PC-3 (cell line): ENCODE data around the gene FUT8. TPM values are rescaled to one million over a fixed set of nuclear protein-coding genes. Genes with fewer than 3 reads are reported as not detected.
"Not testable (repeated sequence)": the region's sequence is repeated elsewhere in the genome, so short reads cannot be mapped to it uniquely, and the experiment has no call there.

ENCODE experiments used
- ATAC-seq: fragments of 200-7000 bp; cut with Tn5 transposase; 2 replicates; pipeline ENCODE4 v1.9.1; 2020; ENCODE audit warnings: mild to moderate bottlenecking, moderate library complexity
- BruUV-seq: library from RNA; stranded (reverse); fragments of 400-500 nt; replicated peaks from 2 replicates; lab custom pipeline; 2021; lab: Mats Ljungman, UMichigan
- CTCF ChIA-PET: fragments of 300-600 bp; sonication (Branson Sonifier 250); formaldehyde crosslinking; loops from one replicate; lab custom pipeline; 2022; ENCODE audit warnings: antibody characterized with exemption; lab: Charles Lee
- POLR2A ChIA-PET: fragments of 300-600 bp; sonication (Branson Sonifier 250); formaldehyde crosslinking; loops from one replicate; lab custom pipeline; 2022; ENCODE audit warnings: antibody characterized with exemption; ENCODE audit not compliant: unreplicated experiment; lab: Charles Lee
- DNase-seq: peaks from one replicate; pipeline ENCODE4 v3.0.0-alpha.2; 2015
- H2AFZ ChIP-seq: fragments of 300-600 bp; sonication (generic); 2 replicates; pipeline ENCODE4 v1.6.0; 2016; ENCODE audit warnings: antibody characterized with exemption, low read length
- H3F3A ChIP-seq: fragments of 300-600 bp; sonication (generic); one replicate; pipeline ENCODE4 v1.6.0; 2017; ENCODE audit warnings: antibody characterized with exemption, low read length, control low read depth, mild to moderate bottlenecking; ENCODE audit not compliant: unreplicated experiment
- H3K27ac ChIP-seq: fragments of 300-600 bp; sonication (generic); 2 replicates; pipeline ENCODE4 v1.5.1; 2016; ENCODE audit warnings: mild to moderate bottlenecking, low read length
- H3K27me3 ChIP-seq: fragments of 300-600 bp; sonication (generic); 2 replicates; pipeline ENCODE4 v1.6.1; 2016; ENCODE audit warnings: low read length, mixed read lengths
- H3K36me3 ChIP-seq: fragments of 300-600 bp; sonication (generic); 2 replicates; pipeline ENCODE4 v1.6.1; 2016; ENCODE audit warnings: low read depth, mixed run types, low read length, mixed read lengths
- H3K4me1 ChIP-seq: fragments of 300-600 bp; sonication (generic); 2 replicates; pipeline ENCODE4 v1.5.1; 2016; ENCODE audit warnings: low read length; ENCODE audit not compliant: insufficient read depth
- H3K4me2 ChIP-seq: fragments of 300-600 bp; sonication (generic); 2 replicates; pipeline ENCODE4 v1.6.0; 2016; ENCODE audit warnings: low read length
- H3K4me3 ChIP-seq: fragments of 300-600 bp; sonication (generic); 2 replicates; pipeline ENCODE4 v1.5.1; 2016; ENCODE audit warnings: mild to moderate bottlenecking, low read length, mixed read lengths
- H3K79me2 ChIP-seq: fragments of 300-600 bp; sonication (generic); 2 replicates; pipeline ENCODE4 v1.6.1; 2017; ENCODE audit warnings: low read length, mixed read lengths
- H3K9ac ChIP-seq: fragments of 300-600 bp; sonication (generic); 2 replicates; pipeline ENCODE4 v1.6.0; 2016; ENCODE audit warnings: mild to moderate bottlenecking, low read length
- H3K9me2 ChIP-seq: fragments of 300-600 bp; sonication (generic); replicated peaks from 2 replicates; pipeline ENCODE4 v1.6.1; 2016; ENCODE audit warnings: mixed run types, low read length, mixed read lengths
- H3K9me3 ChIP-seq: fragments of 300-600 bp; sonication (generic); 2 replicates; pipeline ENCODE4 v1.6.1; 2016; ENCODE audit warnings: low read length, mixed read lengths
- H4K20me1 ChIP-seq: fragments of 300-600 bp; sonication (generic); 2 replicates; pipeline ENCODE4 v1.6.1; 2016; ENCODE audit warnings: low read length, mixed read lengths
- EZH2 ChIP-seq: fragments of 300-600 bp; sonication (generic); IDR thresholded peaks from one replicate; pipeline ENCODE4 v1.6.1; 2017; ENCODE audit warnings: antibody characterized with exemption, mild to moderate bottlenecking, low read length; ENCODE audit not compliant: unreplicated experiment
- EZH2phosphoT487 ChIP-seq: fragments of 300-600 bp; sonication (generic); IDR thresholded peaks from 2 replicates; pipeline ENCODE4 v1.6.1; 2018; ENCODE audit warnings: mild to moderate bottlenecking, antibody characterized with exemption, low read length, borderline replicate concordance
- intact Hi-C: fragments of 100-400 bp; cut with micrococcal nuclease; formaldehyde crosslinking; loops from 2 replicates; pipeline ENCODE4 v1.9.0; 2023
- total RNA-seq: library from RNA; depleted of rRNA; stranded (reverse); fragments of >200 nt; gene quantifications from 2 replicates; pipeline ENCODE4 v1.2.3, GENCODE V29; 2014
- TF ChIP-seq, protein P1 (sequence below): fragments of 300-600 bp; sonication (generic); conservative IDR thresholded peaks from 2 replicates; pipeline ENCODE4 v1.5.1; 2017; ENCODE audit warnings: antibody characterized with exemption, low read depth, mild to moderate bottlenecking, low read length

FUT8 gene
- total RNA-seq, 1 experiment from 2014 or later: 132 TPM

DNA sequence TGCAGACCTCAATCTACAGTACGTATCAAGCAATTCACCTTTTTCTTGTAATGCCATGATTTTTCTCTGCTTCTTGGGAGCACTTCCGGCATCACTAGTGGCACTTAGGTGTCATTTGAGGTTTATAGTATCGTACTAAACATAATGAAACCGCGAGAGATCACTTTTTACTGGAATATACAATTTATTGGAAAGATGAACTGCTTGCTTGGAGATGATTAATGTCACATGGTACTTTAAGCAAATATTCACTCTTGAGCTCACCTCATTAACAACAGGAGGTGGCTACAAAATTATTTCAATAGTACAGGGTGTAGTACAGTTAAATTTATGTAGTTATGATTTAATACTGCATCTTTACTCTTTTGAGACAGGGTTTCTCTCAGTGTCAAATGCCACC, 11.5 kb downstream of the FUT8 start:
- H4K20me1 ChIP-seq: peaks cover 13% of the 10 kb centered on the region; the same call in 1 of the 2 replicates
- peaks cover 99% of the 10 kb centered on the region for H3K79me2 ChIP-seq
- no peaks in the 10 kb centered on the region for H3K9me3 ChIP-seq
- peak; percentile 65 for DNase-seq
- H3F3A ChIP-seq: peaks cover 11% of the 10 kb centered on the region
- peak overlapping the region; percentile 44 for H3K4me3 ChIP-seq
- CTCF ChIA-PET: interaction anchor here (1.1 to 1.5 kb wide), 4 partner anchors 8 to 401 kb away, joined by 4 to 8 read pairs (median 4); no protein-coding TSS in a partner anchor
- H3K4me2 ChIP-seq: peak overlapping the region; percentile 73
- intact Hi-C loops: loop anchor here (1.0 to 2.0 kb wide), 3 partner anchors 9 to 175 kb away; no protein-coding TSS in a partner anchor
- no TSS peak for BruUV-seq
- POLR2A ChIA-PET: interaction anchor here (0.6 kb wide), 1 partner anchor 241 kb away, joined by 3 read pairs; no protein-coding TSS in a partner anchor
- H3K9me2 ChIP-seq: no peaks in the 10 kb centered on the region
- peak; percentile 76 for ATAC-seq
- H3K9ac ChIP-seq: peak overlapping the region; percentile 3
- H3K27ac ChIP-seq: peak overlapping the region; percentile 63
- H3K4me1 ChIP-seq: peaks cover 44% of the 10 kb centered on the region
- H3K27me3 ChIP-seq: no peaks in the 10 kb centered on the region
- TF ChIP-seq EZH2phosphoT487 (no peak), EZH2 (no peak)
- TF ChIP-seq, protein P1, sequence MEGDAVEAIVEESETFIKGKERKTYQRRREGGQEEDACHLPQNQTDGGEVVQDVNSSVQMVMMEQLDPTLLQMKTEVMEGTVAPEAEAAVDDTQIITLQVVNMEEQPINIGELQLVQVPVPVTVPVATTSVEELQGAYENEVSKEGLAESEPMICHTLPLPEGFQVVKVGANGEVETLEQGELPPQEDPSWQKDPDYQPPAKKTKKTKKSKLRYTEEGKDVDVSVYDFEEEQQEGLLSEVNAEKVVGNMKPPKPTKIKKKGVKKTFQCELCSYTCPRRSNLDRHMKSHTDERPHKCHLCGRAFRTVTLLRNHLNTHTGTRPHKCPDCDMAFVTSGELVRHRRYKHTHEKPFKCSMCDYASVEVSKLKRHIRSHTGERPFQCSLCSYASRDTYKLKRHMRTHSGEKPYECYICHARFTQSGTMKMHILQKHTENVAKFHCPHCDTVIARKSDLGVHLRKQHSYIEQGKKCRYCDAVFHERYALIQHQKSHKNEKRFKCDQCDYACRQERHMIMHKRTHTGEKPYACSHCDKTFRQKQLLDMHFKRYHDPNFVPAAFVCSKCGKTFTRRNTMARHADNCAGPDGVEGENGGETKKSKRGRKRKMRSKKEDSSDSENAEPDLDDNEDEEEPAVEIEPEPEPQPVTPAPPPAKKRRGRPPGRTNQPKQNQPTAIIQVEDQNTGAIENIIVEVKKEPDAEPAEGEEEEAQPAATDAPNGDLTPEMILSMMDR: no peak
- peak overlapping the region; percentile 29 for H2AFZ ChIP-seq
- H3K36me3 ChIP-seq: peaks cover 5% of the 10 kb centered on the region

DNA sequence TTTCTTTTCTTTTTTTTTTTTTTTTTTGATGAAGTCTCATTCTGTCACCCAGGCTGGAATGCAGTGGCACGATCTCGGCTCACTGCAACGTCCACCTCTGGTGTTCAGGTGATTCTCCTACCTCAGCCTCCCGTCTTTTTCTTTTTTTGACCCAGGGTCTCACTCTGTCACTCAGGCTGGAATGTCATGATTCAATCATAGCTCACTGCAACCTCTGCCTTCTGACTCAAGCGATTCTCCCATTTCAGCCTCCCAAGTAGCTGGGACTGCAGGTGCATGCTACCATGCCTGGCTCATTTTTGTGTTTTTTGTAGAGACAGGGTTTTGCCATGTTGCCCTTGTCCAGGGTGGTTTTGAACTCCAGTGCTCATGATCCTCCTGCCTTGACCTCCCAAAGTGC, 12.0 kb downstream of the FUT8 start:
- Histone ChIP-seq H3K79me2 (peaks cover 99% of the 10 kb centered on the region), H3K9me3 (no peaks in the 10 kb centered on the region), H3K9ac (peak overlapping the region; percentile 3), H3K4me3 (peak overlapping the region; percentile 44; the same call in 1 of the 2 replicates), H3K9me2 (no peaks in the 10 kb centered on the region), H2AFZ (no peak overlapping the region), H3F3A (peaks cover 11% of the 10 kb centered on the region), H3K4me1 (peaks cover 44% of the 10 kb centered on the region), H3K27me3 (no peaks in the 10 kb centered on the region), H4K20me1 (peaks cover 13% of the 10 kb centered on the region; the same call in 1 of the 2 replicates), H3K27ac (peak overlapping the region; percentile 63), H3K4me2 (peak overlapping the region; percentile 73), H3K36me3 (peaks cover 5% of the 10 kb centered on the region)
- intact Hi-C loops: loop anchor here (1.0 to 2.0 kb wide), 3 partner anchors 9 to 174 kb away; no protein-coding TSS in a partner anchor
- no TSS peak for BruUV-seq
- POLR2A ChIA-PET: interaction anchor here (0.5 to 0.6 kb wide), 2 partner anchors 22 to 31 kb away, joined by 3 to 4 read pairs; no protein-coding TSS in a partner anchor
- CTCF ChIA-PET: interaction anchor here (0.6 to 1.5 kb wide), 7 partner anchors 9 to 409 kb away, joined by 3 to 8 read pairs (median 4); no protein-coding TSS in a partner anchor
- DNase-seq (peak; percentile 81), ATAC-seq (peak; percentile 47)
- TF ChIP-seq EZH2phosphoT487: no peak
- TF ChIP-seq EZH2: no peak
- TF ChIP-seq, protein P1: no peak

DNA sequence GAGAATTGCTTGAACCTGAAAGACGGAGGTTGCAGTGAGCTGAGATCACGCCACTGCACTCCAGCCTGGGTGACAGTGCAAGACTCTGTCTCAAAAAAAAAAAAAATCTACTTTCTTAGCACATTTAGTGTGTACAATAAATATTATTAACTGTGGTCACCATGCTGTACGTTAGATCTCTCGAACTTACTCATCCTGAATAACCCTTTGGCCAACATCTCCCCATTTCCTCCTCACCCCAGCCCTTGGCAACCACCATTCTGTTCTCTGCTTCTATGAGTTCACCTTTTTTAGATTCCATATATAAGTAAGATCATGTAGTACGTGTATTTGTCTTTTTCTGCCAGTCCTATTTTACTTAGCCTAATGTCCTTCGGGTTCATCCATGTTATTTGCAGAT, 13.4 kb downstream of the FUT8 start:
- CTCF ChIA-PET: no interaction called here
- POLR2A ChIA-PET: no interaction called here
- BruUV-seq: no TSS peak

DNA sequence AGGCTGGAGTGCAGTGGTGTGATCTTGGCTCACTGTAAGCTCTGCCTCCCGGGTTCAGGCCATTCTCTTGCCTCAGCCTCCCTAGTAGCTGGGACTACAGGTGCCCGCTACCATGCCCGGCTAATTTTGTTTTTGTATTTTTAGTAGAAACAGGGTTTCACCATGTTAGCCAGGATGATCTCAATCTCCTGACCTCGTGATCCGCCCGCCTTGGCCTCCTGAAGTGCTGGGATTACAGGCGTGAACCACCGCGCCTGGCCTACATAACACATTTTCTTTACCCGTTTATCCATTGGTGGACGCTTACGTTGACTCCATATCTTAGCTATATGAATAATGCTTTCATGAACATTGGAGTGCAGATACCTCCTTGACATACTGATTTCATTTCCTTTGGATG, 14.4 kb downstream of the FUT8 start:
- peaks cover 36% of the 10 kb centered on the region for H3K4me1 ChIP-seq
- H3K36me3 ChIP-seq, H2AFZ ChIP-seq, H3K27ac ChIP-seq, BruUV-seq, H3K27me3 ChIP-seq, H3K9me2 ChIP-seq, CTCF ChIA-PET, H3K9ac ChIP-seq, H3K4me3 ChIP-seq, H3K9me3 ChIP-seq, DNase-seq, POLR2A ChIA-PET, H3K4me2 ChIP-seq, ATAC-seq: not testable (repeated sequence)
- intact Hi-C loops: loop anchor here (2.0 kb wide), 2 partner anchors 18 to 52 kb away; no protein-coding TSS in a partner anchor
- peaks cover 99% of the 10 kb centered on the region for H3K79me2 ChIP-seq
- peaks cover 20% of the 10 kb centered on the region; the same call in 1 of the 2 replicates for H4K20me1 ChIP-seq
- peaks cover 11% of the 10 kb centered on the region for H3F3A ChIP-seq

More for the DNA sequence above, 13.4 kb downstream of the FUT8 start:
- H3F3A ChIP-seq: peaks cover 11% of the 10 kb centered on the region
- intact Hi-C loops: loop anchor here (2.0 kb wide), 4 partner anchors 19 to 173 kb away; no protein-coding TSS in a partner anchor
- no peak overlapping the region for H3K9ac ChIP-seq
- peak overlapping the region; percentile 44 for H3K27ac ChIP-seq
- peak; percentile 67 for ATAC-seq
- no peaks in the 10 kb centered on the region for H3K9me2 ChIP-seq
- peaks cover 44% of the 10 kb centered on the region for H3K4me1 ChIP-seq
- peak; percentile 63 for DNase-seq
- no peaks in the 10 kb centered on the region for H3K27me3 ChIP-seq
- TF ChIP-seq, protein P1: no peak
- no peak for TF ChIP-seq EZH2
- TF ChIP-seq EZH2phosphoT487: no peak
- H3K4me2 ChIP-seq: peak overlapping the region; percentile 57
- H3K36me3 ChIP-seq: peaks cover 5% of the 10 kb centered on the region
- no peak overlapping the region for H2AFZ ChIP-seq
- H4K20me1 ChIP-seq: peaks cover 20% of the 10 kb centered on the region; the same call in 1 of the 2 replicates
- H3K79me2 ChIP-seq: peaks cover 99% of the 10 kb centered on the region
- H3K9me3 ChIP-seq: no peaks in the 10 kb centered on the region
- no peak overlapping the region for H3K4me3 ChIP-seq
